ENCODE measurements around the gene RFK. TPM values are rescaled to one million over a fixed set of nuclear protein-coding genes. Genes with fewer than 3 reads are reported as not detected.
"Not testable (repeated sequence)": the region's sequence is repeated elsewhere in the genome, so short reads cannot be mapped to it uniquely, and the experiment has no call there.

Gene RFK
- total RNA-seq, 4 donors from 2014 or later: 18.0 to 48.3 (median 24.9) TPM

DNA sequence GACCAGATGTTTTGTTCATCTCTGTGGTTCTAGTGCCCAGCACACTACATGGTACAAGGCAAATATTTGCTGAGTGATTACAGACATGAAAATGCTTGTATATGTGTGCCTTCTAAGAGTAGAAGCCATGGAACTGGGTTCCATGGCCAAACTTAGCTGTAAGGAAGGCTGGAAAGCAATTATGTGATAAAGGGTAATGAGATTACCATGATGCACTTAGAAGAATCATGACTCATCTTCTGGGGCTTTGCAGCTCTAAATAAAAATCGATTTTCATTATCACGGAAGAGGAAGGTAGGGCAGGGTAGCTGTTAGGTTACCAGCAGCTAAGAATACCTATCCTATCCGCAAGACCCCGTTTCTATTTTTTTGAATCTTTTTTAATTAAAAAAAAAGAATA, 28.0 kb downstream of the RFK start:
- Histone ChIP-seq H3K36me3 (no peaks in the 10 kb centered on the region), H3K4me1 (peaks cover 0 to 27% (median 0%) of the 10 kb centered on the region in 4 donors), H3K27ac (no peak overlapping the region), H3K27me3 (no peaks in the 10 kb centered on the region), H3K9me3 (no peaks in the 10 kb centered on the region), H3K4me3 (no peak overlapping the region)
- no peak for DNase-seq
- TF ChIP-seq, protein P1, sequence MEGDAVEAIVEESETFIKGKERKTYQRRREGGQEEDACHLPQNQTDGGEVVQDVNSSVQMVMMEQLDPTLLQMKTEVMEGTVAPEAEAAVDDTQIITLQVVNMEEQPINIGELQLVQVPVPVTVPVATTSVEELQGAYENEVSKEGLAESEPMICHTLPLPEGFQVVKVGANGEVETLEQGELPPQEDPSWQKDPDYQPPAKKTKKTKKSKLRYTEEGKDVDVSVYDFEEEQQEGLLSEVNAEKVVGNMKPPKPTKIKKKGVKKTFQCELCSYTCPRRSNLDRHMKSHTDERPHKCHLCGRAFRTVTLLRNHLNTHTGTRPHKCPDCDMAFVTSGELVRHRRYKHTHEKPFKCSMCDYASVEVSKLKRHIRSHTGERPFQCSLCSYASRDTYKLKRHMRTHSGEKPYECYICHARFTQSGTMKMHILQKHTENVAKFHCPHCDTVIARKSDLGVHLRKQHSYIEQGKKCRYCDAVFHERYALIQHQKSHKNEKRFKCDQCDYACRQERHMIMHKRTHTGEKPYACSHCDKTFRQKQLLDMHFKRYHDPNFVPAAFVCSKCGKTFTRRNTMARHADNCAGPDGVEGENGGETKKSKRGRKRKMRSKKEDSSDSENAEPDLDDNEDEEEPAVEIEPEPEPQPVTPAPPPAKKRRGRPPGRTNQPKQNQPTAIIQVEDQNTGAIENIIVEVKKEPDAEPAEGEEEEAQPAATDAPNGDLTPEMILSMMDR (IDR thresholded peaks at IDR 0.05): no peak
- no peak for TF ChIP-seq POLR2A (IDR thresholded peaks at IDR 0.05)

DNA sequence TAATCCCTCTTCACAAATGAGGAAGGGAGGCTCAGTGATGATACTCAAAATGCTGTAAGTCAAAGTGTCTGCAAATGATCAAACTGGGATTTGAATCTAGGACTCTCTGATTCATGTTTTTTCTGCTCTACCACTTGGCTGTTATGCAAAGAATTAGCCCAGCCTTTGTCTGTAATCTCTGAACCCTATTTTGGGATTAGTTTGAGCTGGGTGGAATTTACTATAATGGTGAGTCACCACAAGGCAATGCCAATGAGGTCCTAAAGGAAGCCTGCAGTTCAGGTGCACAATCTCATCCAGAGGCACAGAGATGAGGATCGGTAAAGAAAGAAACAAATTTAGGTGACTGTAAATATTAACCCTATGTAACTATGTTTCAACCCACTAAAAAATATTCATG, 29.2 kb downstream of the RFK start:
- H3K9me3 ChIP-seq: no peaks in the 10 kb centered on the region
- DNase-seq: no peak
- TF ChIP-seq, protein P1 (IDR thresholded peaks at IDR 0.05): no peak
- no peak for TF ChIP-seq POLR2A (IDR thresholded peaks at IDR 0.05)
- H3K27me3 ChIP-seq: no peaks in the 10 kb centered on the region
- H3K4me3 ChIP-seq: no peak overlapping the region
- peaks cover 0 to 27% (median 0%) of the 10 kb centered on the region in 4 donors for H3K4me1 ChIP-seq
- no peak overlapping the region for H3K27ac ChIP-seq
- no peaks in the 10 kb centered on the region for H3K36me3 ChIP-seq

DNA sequence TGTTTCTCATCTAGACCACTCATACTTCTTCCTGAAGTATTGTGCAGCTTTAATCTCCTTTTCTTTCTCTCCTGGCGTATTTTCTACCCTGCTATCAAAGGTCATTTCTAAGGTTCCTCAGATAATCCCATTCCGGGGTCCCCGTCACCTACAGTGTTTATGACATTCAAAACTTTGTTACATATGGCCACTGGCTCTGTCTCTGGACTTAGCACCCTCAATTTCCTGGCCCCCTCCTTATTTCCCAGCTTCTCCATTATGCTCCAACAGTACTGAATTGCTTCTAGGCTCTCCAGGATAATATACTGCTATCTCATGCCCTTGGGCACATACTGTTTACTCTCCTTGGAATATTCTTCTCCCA, 31.2 kb downstream of the RFK start:
- no peak overlapping the region for H3K27ac ChIP-seq
- peaks cover 0 to 12% (median 0%) of the 10 kb centered on the region in 4 donors for H3K4me1 ChIP-seq
- no peaks in the 10 kb centered on the region for H3K9me3 ChIP-seq
- DNase-seq: no peak
- H3K27me3 ChIP-seq: no peaks in the 10 kb centered on the region
- no peak overlapping the region for H3K4me3 ChIP-seq
- TF ChIP-seq POLR2A (IDR thresholded peaks at IDR 0.05): no peak
- TF ChIP-seq, protein P1 (IDR thresholded peaks at IDR 0.05): no peak
- peaks cover 0 to 4% (median 0%) of the 10 kb centered on the region in 3 donors for H3K36me3 ChIP-seq

DNA sequence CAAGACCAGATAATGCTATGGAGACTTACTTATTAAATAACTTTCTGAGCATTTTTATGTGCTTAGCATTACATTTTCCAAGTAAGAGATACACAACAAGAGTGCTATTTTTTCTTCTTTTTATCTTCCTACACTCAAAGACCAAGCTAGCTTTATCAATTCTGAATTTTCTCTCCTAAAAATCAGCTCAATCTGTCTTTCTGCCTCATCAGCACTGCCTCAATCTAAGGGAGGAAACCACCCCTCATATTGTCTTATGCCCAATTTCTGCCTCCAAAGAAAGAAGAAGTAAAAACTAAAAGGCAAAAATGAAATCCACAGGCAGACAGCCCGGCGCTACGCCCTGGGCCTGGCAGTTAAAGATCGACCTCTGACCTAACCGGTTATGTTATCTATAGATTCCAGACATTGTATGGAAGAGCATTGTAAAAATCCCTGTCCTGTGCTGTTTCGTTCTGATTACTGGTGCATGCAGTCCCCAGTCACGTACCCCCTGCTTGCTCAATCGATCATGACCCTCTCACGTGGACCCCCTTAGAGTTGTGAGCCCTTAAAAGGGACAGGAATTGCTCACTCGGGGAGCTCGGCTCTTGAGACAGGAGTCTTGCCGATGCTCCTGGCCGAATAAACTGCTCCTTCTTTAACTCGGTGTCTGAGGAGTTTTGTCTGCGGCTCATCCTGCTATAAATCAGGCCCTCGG, 31.7 kb downstream of the RFK start:
- not testable (repeated sequence) for DNase-seq

DNA sequence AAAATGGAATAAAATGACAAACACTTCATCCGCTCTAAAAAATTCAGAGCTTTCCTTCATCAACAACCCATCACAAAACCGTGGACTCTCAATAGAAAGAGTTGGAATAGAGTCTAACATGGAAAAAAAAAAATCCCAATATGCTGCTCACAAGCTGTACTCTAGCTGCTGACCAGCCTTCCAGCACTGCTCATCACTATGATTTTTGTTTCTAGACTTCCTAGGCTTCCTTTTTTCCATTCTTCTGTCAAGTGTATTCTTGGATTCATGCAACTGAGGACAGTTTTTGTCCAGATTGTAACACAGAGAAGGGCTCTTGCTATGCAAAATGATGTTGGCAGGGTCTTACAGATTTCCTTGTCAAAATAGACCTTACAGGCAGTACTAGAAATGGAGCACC, 34.5 kb downstream of the RFK start:
- Histone ChIP-seq H3K4me3 (no peak overlapping the region), H3K36me3 (peaks cover 0 to 24% (median 0%) of the 10 kb centered on the region in 3 donors), H3K4me1 (peaks cover 0 to 12% (median 0%) of the 10 kb centered on the region in 4 donors), H3K9me3 (no peaks in the 10 kb centered on the region), H3K27ac (no peak overlapping the region), H3K27me3 (no peaks in the 10 kb centered on the region)
- TF ChIP-seq POLR2A (IDR thresholded peaks at IDR 0.05): no peak
- TF ChIP-seq, protein P1 (IDR thresholded peaks at IDR 0.05): no peak
- no peak for DNase-seq

More for the DNA sequence above, 31.7 kb downstream of the RFK start:
- peaks cover 0 to 12% (median 0%) of the 10 kb centered on the region in 4 donors for H3K4me1 ChIP-seq
- H3K27ac ChIP-seq, H3K27me3 ChIP-seq, H3K9me3 ChIP-seq, H3K36me3 ChIP-seq, H3K4me3 ChIP-seq: not testable (repeated sequence)

DNA sequence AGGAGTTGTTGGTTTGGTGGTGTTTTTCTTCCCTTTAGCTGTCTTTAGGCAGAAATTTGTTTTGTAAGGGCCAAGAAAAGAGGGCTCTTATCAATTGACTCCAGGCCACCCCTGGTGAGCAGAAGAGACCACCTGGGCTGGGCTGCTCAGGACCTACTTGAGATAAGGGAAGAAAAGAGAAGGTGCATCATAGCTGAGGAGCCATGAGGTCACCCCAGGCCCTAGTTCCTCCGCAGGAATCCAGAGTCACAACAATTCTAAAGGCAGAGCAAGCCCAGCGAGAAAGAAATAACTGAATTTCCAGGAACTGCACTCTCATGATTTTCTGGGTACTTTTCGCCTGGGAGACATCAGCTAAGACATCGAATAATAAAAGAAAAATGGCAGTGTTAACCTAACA, 34.9 kb downstream of the RFK start:
- no peak for DNase-seq
- no peak for TF ChIP-seq POLR2A (IDR thresholded peaks at IDR 0.05)
- TF ChIP-seq, protein P1 (IDR thresholded peaks at IDR 0.05): no peak
- H3K27ac ChIP-seq: no peak overlapping the region
- no peaks in the 10 kb centered on the region for H3K27me3 ChIP-seq
- peaks cover 0 to 28% (median 0%) of the 10 kb centered on the region in 3 donors for H3K36me3 ChIP-seq
- H3K9me3 ChIP-seq: no peaks in the 10 kb centered on the region
- peaks cover 0 to 12% (median 0%) of the 10 kb centered on the region in 4 donors for H3K4me1 ChIP-seq
- no peak overlapping the region for H3K4me3 ChIP-seq

All from Peyer's patch (tissue), 4 donors.